Measurements from ENCODE around the gene KIF16B. TPM values are rescaled to one million over a fixed set of nuclear protein-coding genes. Genes with fewer than 3 reads are reported as not detected.

KIF16B gene
- total RNA-seq, 1 experiment from 2014 or later = 7.0 TPM

DNA sequence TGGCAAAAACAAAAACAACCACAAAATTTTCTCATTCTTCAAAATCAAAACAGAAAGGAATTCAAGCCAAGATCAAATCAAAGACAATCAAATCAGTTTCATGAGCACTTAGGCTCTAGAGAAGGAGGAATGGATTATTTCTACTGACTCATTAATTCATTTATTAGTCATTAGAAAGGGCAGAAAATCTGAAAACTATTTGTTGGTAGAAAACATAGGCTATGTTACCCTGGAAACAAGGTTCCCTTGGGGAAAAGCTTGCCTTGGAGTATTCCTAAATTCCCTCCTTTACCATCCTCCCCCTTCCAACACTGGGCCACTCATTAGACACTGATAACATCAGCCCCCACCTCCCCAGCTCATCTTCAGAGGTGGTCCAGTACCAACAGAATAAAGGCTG is 17.5 kb downstream of the KIF16B start:
- BruUV-seq (replicated peaks) = no TSS peak
- DNase-seq (ENCODE audit: low read depth, low spot score) = no peak
- ChIA-PET RAD21 (ENCODE audit: low non-redundant PET in 1 of 2, low total read pairs in 2 of 2, uncharacterized antibody in 2 of 2, unreplicated experiment in 2 of 2) (no interaction called here), CTCF (no interaction called here), POLR2A (no interaction called here)
- no peaks in the 10 kb centered on the region for H3K4me1 ChIP-seq (ENCODE audit: control insufficient read depth in 1 of 2, insufficient read depth in 2 of 2, low read length in 2 of 2)
- TF ChIP-seq, protein P1, sequence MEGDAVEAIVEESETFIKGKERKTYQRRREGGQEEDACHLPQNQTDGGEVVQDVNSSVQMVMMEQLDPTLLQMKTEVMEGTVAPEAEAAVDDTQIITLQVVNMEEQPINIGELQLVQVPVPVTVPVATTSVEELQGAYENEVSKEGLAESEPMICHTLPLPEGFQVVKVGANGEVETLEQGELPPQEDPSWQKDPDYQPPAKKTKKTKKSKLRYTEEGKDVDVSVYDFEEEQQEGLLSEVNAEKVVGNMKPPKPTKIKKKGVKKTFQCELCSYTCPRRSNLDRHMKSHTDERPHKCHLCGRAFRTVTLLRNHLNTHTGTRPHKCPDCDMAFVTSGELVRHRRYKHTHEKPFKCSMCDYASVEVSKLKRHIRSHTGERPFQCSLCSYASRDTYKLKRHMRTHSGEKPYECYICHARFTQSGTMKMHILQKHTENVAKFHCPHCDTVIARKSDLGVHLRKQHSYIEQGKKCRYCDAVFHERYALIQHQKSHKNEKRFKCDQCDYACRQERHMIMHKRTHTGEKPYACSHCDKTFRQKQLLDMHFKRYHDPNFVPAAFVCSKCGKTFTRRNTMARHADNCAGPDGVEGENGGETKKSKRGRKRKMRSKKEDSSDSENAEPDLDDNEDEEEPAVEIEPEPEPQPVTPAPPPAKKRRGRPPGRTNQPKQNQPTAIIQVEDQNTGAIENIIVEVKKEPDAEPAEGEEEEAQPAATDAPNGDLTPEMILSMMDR (IDR thresholded peaks at IDR 0.05 in 2 of 3, conservative IDR thresholded peaks at IDR 0.05 in 1 of 3; ENCODE audit: borderline replicate concordance in 1 of 3, insufficient read depth in 1 of 3, low read depth in 2 of 3, low read length in 2 of 3) = no peak
- TF ChIP-seq RAD21 (IDR thresholded peaks at IDR 0.05; ENCODE audit: low read depth) (no peak), JUND (IDR thresholded peaks at IDR 0.05) (no peak), POLR2AphosphoS5 (IDR thresholded peaks at IDR 0.05; ENCODE audit: low read depth, low read length) (no peak), POLR2A (IDR thresholded peaks at IDR 0.05; ENCODE audit: borderline replicate concordance, extremely low read depth, insufficient read depth, insufficient read length) (no peak), TCF7L2 (IDR thresholded peaks at IDR 0.05; ENCODE audit: borderline replicate concordance, extremely low read depth, insufficient read depth, insufficient read length) (no peak), YY1 (IDR thresholded peaks at IDR 0.05; ENCODE audit: extremely low read depth, insufficient replicate concordance, low read depth, low read length) (no peak)
- TF ChIP-seq, protein P2, sequence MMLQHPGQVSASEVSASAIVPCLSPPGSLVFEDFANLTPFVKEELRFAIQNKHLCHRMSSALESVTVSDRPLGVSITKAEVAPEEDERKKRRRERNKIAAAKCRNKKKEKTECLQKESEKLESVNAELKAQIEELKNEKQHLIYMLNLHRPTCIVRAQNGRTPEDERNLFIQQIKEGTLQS (IDR thresholded peaks at IDR 0.05) = no peak
- TF ChIP-seq, protein P3, sequence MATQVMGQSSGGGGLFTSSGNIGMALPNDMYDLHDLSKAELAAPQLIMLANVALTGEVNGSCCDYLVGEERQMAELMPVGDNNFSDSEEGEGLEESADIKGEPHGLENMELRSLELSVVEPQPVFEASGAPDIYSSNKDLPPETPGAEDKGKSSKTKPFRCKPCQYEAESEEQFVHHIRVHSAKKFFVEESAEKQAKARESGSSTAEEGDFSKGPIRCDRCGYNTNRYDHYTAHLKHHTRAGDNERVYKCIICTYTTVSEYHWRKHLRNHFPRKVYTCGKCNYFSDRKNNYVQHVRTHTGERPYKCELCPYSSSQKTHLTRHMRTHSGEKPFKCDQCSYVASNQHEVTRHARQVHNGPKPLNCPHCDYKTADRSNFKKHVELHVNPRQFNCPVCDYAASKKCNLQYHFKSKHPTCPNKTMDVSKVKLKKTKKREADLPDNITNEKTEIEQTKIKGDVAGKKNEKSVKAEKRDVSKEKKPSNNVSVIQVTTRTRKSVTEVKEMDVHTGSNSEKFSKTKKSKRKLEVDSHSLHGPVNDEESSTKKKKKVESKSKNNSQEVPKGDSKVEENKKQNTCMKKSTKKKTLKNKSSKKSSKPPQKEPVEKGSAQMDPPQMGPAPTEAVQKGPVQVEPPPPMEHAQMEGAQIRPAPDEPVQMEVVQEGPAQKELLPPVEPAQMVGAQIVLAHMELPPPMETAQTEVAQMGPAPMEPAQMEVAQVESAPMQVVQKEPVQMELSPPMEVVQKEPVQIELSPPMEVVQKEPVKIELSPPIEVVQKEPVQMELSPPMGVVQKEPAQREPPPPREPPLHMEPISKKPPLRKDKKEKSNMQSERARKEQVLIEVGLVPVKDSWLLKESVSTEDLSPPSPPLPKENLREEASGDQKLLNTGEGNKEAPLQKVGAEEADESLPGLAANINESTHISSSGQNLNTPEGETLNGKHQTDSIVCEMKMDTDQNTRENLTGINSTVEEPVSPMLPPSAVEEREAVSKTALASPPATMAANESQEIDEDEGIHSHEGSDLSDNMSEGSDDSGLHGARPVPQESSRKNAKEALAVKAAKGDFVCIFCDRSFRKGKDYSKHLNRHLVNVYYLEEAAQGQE (IDR thresholded peaks at IDR 0.05; ENCODE audit: low read depth) = no peak
- no peak overlapping the region for H3K9ac ChIP-seq (ENCODE audit: low read length)
- no peak overlapping the region for H2AFZ ChIP-seq (ENCODE audit: low read depth, low read length, poor library complexity, severe bottlenecking)
- H3K9me3 ChIP-seq (ENCODE audit: control insufficient read depth in 1 of 2, insufficient read depth in 1 of 2, low read depth in 1 of 2, low read length in 2 of 2) = no peaks in the 10 kb centered on the region
- no peak for ATAC-seq
- H3K4me2 ChIP-seq (ENCODE audit: low read length) = no peak overlapping the region
- no peak overlapping the region for H3K4me3 ChIP-seq (replicated peaks in 1 of 2; ENCODE audit: low read depth in 1 of 2, low read length in 2 of 2)
- intact Hi-C loops (cut with micrococcal nuclease) = no loop called here
- H3K27ac ChIP-seq (ENCODE audit: low read depth, low read length) = no peak overlapping the region
- H3K79me2 ChIP-seq (ENCODE audit: insufficient read depth, low read length) = no peaks in the 10 kb centered on the region; the same call in 1 of the 2 replicates
- H4K20me1 ChIP-seq (ENCODE audit: insufficient read depth) = no peaks in the 10 kb centered on the region
- no peaks in the 10 kb centered on the region for H3K9me2 ChIP-seq (ENCODE audit: insufficient read depth)
- no peaks in the 10 kb centered on the region for H3K36me3 ChIP-seq (ENCODE audit: control insufficient read depth in 1 of 2, insufficient read depth in 2 of 2, low read length in 2 of 2)
- no peaks in the 10 kb centered on the region for H3K27me3 ChIP-seq (ENCODE audit: insufficient read depth, low read length)
